HG02870 (cell line): ENCODE data around the gene RUSC1.
"Not testable (repeated sequence)": the region's sequence is repeated elsewhere in the genome, so short reads cannot be mapped to it uniquely, and the experiment has no call there.

Experiments
- ATAC-seq: cut with Tn5 transposase; IDR thresholded peaks from one replicate; pipeline ENCODE4 v1.9.1; 2021; ENCODE audit warnings: mild to moderate bottlenecking, moderate library complexity; ENCODE audit not compliant: unreplicated experiment

RUSC1 gene

GRCh38 chr1:155322953-155323728 is 2.4 kb downstream of the RUSC1 start:
- peak; percentile 43 for ATAC-seq

- ATAC-seq, result peak; percentile 38
Observed at GRCh38 chr1:155323729-155324036, 3.0 kb downstream of the RUSC1 start.

GRCh38 chr1:155324037-155324716 is 3.5 kb downstream of the RUSC1 start:
- peak; percentile 60 for ATAC-seq

- no peak for ATAC-seq
Observed at GRCh38 chr1:155324717-155325602, 4.3 kb downstream of the RUSC1 start.

GRCh38 chr1:155325603-155325893 is 4.9 kb downstream of the RUSC1 start:
- ATAC-seq, result no peak

GRCh38 chr1:155326020-155326526 is 5.4 kb downstream of the RUSC1 start:
- ATAC-seq, result no peak

- ATAC-seq, result no peak
Observed at GRCh38 chr1:155326631-155327037, 5.9 kb downstream of the RUSC1 start.

- no peak for ATAC-seq
Observed at GRCh38 chr1:155327981-155328380, 7.3 kb downstream of the RUSC1 start.

GRCh38 chr1:155328856-155329255 is 8.2 kb downstream of the RUSC1 start:
- ATAC-seq, result not testable (repeated sequence)

- no peak for ATAC-seq
Observed at GRCh38 chr1:155329980-155330598, 9.4 kb downstream of the RUSC1 start.

- no peak for ATAC-seq
Observed at GRCh38 chr1:155334962-155335361, 14.3 kb downstream of the RUSC1 start.

- no peak for ATAC-seq
Observed at GRCh38 chr1:155339515-155340097, 18.9 kb downstream of the RUSC1 start.

- no peak for ATAC-seq
Observed at GRCh38 chr1:155342842-155343241, 22.1 kb downstream of the RUSC1 start.

GRCh38 chr1:155352631-155353030 is 31.9 kb downstream of the RUSC1 start:
- no peak for ATAC-seq

- ATAC-seq, result no peak
Observed at GRCh38 chr1:155360051-155360450, 39.4 kb downstream of the RUSC1 start.

- ATAC-seq, result no peak
Observed at GRCh38 chr1:155379180-155379579, 58.5 kb downstream of the RUSC1 start.

GRCh38 chr1:155379631-155380090 is 59.0 kb downstream of the RUSC1 start:
- no peak for ATAC-seq
